SK-N-DZ (cell line): ENCODE results near the gene CD79A.
A peak's percentile ranks its signal among the peaks of the same experiment; 100 is the strongest.
"Not testable (repeated sequence)": the region's sequence is repeated elsewhere in the genome, so short reads cannot be mapped to it uniquely, and the experiment has no call there.

ENCODE experiments used
- DNase-seq: peaks from one replicate; pipeline ENCODE4 v3.0.0-alpha.2; 2015; ENCODE audit warnings: low spot score

Gene CD79A

GRCh38 chr19:41862445-41862986, 14.6 kb upstream of the CD79A start:
- DNase-seq = no peak

GRCh38 chr19:41863209-41863931, 13.7 kb upstream of the CD79A start:
- no peak for DNase-seq

GRCh38 chr19:41864374-41864773, 12.7 kb upstream of the CD79A start:
- no peak for DNase-seq

- DNase-seq = no peak
Observed at GRCh38 chr19:41866284-41866683, 10.8 kb upstream of the CD79A start.

- DNase-seq = no peak
Observed at GRCh38 chr19:41868120-41868988, 8.7 kb upstream of the CD79A start.

- DNase-seq = no peak
Observed at GRCh38 chr19:41868989-41869300, 8.1 kb upstream of the CD79A start.

- no peak for DNase-seq
Observed at GRCh38 chr19:41869374-41869955, 7.6 kb upstream of the CD79A start.

- DNase-seq = no peak
Observed at GRCh38 chr19:41870401-41870873, 6.6 kb upstream of the CD79A start.

GRCh38 chr19:41871573-41872383, 5.3 kb upstream of the CD79A start:
- DNase-seq = no peak

GRCh38 chr19:41872384-41872774, 4.7 kb upstream of the CD79A start:
- DNase-seq = no peak

- peak; percentile 70 for DNase-seq
Observed at GRCh38 chr19:41872775-41873647, 4.1 kb upstream of the CD79A start.

GRCh38 chr19:41875973-41876372, 1.1 kb upstream of the CD79A start:
- not testable (repeated sequence) for DNase-seq

GRCh38 chr19:41877916-41878905, 1.1 kb downstream of the CD79A start:
- no peak for DNase-seq

- no peak for DNase-seq
Observed at GRCh38 chr19:41879080-41879479, 2.0 kb downstream of the CD79A start.

- DNase-seq = no peak
Observed at GRCh38 chr19:41879670-41880328, 2.7 kb downstream of the CD79A start.

GRCh38 chr19:41880329-41880708, 3.2 kb downstream of the CD79A start:
- no peak for DNase-seq

- DNase-seq = no peak
Observed at GRCh38 chr19:41882568-41883462, 5.7 kb downstream of the CD79A start, which contains the start of gene ARHGEF1. Gene ARHGEF1 (plus strand): TSS chr19:41883184. CDS start chr19:41888083, 4,899 bp downstream.

GRCh38 chr19:41883463-41883820, 6.4 kb downstream of the CD79A start:
- DNase-seq = no peak
